ENCODE measurements around the gene MICB. TPM values are rescaled to one million over a fixed set of nuclear protein-coding genes. Genes with fewer than 3 reads are reported as not detected.
A peak's percentile ranks its signal among the peaks of the same experiment; 100 is the strongest.
"Not testable (repeated sequence)": the region's sequence is repeated elsewhere in the genome, so short reads cannot be mapped to it uniquely, and the experiment has no call there.

MICB gene
- total RNA-seq, 2 experiments from 2014 or later: 14.3 to 14.7 TPM

DNA sequence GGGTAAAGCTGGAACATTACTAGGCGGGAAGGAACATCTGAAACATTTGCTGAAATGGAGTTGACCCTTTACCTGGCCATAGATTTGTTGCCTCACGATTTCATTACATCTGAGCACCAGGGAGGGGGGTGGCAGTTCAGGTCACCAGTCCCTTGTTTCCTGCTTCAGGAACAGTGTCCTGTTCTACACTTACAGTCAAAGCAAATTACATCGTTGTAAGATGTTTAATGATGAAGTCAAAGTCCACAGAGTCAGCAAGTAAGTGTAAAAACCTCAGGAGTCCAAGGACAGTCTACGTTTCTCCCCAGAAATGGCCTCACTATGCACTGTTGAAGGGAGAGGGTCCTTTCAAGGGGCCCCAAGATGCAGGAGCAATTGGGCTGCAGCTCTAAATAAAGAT is 8.9 kb upstream of the MICB start:
- Mint-ChIP-seq H3K27me3 (no peaks in the 10 kb centered on the region), H3K9me3 (no peaks in the 10 kb centered on the region), H3K4me3 (no peak overlapping the region), H3K27ac (no peak overlapping the region), H3K4me1 (ENCODE audit: low read depth) (peaks cover 14% of the 10 kb centered on the region), H3K36me3 (ENCODE audit: low read depth) (no peaks in the 10 kb centered on the region)
- POLR2A ChIA-PET: interaction anchor here (0.6 to 1.2 kb wide), 2 partner anchors 10 to 52 kb away, joined by 3 read pairs; partner anchors contain the start of gene DDX39B
- Histone ChIP-seq H3K4me3 (ENCODE audit: low read length) (no peak overlapping the region), H3K27ac (ENCODE audit: low read depth in 1 of 2, low read length in 2 of 2) (no peak overlapping the region), H3K9me3 (ENCODE audit: control insufficient read depth in 1 of 2, insufficient read depth in 1 of 2, low read length in 2 of 2) (no peaks in the 10 kb centered on the region), H3K27me3 (ENCODE audit: control insufficient read depth in 1 of 2, insufficient read depth in 2 of 2, low read length in 2 of 2) (no peaks in the 10 kb centered on the region), H3K4me1 (ENCODE audit: insufficient read depth, low read length) (peaks cover 28% of the 10 kb centered on the region), H3K36me3 (ENCODE audit: insufficient read depth, low read length) (no peaks in the 10 kb centered on the region)
- intact Hi-C loops (cut with DNase I, micrococcal nuclease): no loop called here
- ATAC-seq (ENCODE audit: poor library complexity) (no peak), DNase-seq (no peak)
- CTCF ChIA-PET: no interaction called here
- TF ChIP-seq, protein P1, sequence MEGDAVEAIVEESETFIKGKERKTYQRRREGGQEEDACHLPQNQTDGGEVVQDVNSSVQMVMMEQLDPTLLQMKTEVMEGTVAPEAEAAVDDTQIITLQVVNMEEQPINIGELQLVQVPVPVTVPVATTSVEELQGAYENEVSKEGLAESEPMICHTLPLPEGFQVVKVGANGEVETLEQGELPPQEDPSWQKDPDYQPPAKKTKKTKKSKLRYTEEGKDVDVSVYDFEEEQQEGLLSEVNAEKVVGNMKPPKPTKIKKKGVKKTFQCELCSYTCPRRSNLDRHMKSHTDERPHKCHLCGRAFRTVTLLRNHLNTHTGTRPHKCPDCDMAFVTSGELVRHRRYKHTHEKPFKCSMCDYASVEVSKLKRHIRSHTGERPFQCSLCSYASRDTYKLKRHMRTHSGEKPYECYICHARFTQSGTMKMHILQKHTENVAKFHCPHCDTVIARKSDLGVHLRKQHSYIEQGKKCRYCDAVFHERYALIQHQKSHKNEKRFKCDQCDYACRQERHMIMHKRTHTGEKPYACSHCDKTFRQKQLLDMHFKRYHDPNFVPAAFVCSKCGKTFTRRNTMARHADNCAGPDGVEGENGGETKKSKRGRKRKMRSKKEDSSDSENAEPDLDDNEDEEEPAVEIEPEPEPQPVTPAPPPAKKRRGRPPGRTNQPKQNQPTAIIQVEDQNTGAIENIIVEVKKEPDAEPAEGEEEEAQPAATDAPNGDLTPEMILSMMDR (IDR thresholded peaks at IDR 0.05): no peak

DNA sequence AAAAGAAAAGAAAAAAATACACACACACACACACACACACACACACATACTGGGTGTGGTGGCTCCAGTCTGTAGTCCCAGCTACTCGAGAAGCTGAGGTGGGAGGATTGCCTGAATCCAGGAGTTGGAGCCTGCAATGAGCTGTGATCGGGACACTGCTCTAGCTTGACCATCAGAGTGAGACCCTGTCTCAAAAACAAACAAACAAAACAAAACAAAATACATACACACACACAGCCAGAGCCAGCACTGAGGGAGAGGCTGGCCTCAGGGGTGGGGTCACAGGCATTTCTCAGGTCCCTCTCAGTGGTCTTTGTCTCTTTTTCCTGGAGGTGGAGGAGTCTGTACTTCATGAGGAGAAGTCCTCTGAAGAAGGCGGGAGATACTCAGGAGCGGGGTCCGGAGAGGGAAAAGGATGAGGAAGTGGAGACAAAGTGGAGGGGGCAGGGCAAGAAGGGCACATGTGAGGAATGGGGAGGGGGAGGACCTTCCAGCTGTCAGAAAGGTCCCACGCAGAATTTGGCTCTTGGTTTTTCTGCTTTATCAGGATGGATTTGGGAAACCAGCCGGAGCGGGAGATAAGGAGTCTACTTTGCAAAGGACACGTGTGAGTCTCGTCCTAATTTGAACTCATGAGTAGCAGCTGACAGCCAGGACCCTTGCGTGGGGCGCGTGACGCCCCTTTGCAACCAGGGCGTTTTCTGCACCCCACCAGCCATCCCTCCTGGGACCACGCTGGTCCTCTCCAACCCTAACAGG is 7.7 kb upstream of the MICB start:
- intact Hi-C loops (cut with DNase I, micrococcal nuclease): no loop called here
- Histone ChIP-seq H3K27me3 (ENCODE audit: control insufficient read depth in 1 of 2, insufficient read depth in 2 of 2, low read length in 2 of 2) (no peaks in the 10 kb centered on the region), H3K9me3 (ENCODE audit: control insufficient read depth in 1 of 2, insufficient read depth in 1 of 2, low read length in 2 of 2) (no peaks in the 10 kb centered on the region), H3K4me1 (ENCODE audit: insufficient read depth, low read length) (peaks cover 35% of the 10 kb centered on the region), H3K4me3 (ENCODE audit: low read length) (no peak overlapping the region), H3K27ac (ENCODE audit: low read depth in 1 of 2, low read length in 2 of 2) (no peak overlapping the region), H3K36me3 (ENCODE audit: insufficient read depth, low read length) (no peaks in the 10 kb centered on the region)
- TF ChIP-seq, protein P1 (IDR thresholded peaks at IDR 0.05): no peak
- no peak overlapping the region for H3K4me3 Mint-ChIP-seq
- DNase-seq (no peak), ATAC-seq (ENCODE audit: poor library complexity) (no peak)
- no peaks in the 10 kb centered on the region for H3K9me3 Mint-ChIP-seq
- peaks cover 25% of the 10 kb centered on the region for H3K4me1 Mint-ChIP-seq (ENCODE audit: low read depth)
- no peaks in the 10 kb centered on the region for H3K27me3 Mint-ChIP-seq
- ChIA-PET CTCF (no interaction called here), POLR2A (interaction anchor here (0.6 to 1.2 kb wide), 2 partner anchors 51 to 149 kb away, joined by 3 read pairs; partner anchors contain the start of gene DDX39B)
- H3K27ac Mint-ChIP-seq: no peak overlapping the region
- no peaks in the 10 kb centered on the region for H3K36me3 Mint-ChIP-seq (ENCODE audit: low read depth)

DNA sequence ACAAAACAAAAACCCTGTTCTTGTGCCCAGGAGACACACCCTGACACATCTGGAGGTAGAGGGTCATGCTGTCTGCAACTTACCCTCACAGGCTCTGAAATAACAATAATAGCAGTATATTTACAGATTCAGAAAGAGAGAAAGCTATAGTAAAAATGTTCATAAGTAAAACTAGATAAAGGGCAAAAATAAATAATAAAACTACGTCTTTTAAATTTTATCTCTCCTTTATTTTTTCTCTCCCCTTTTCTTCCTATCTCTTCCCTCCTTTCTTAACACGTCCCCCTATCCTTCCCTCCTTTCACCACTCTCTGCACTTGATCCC is 4.4 kb upstream of the MICB start:
- intact Hi-C loops (cut with DNase I, micrococcal nuclease): loop anchor here in 1 of 2 experiments (1.0 kb wide), 1 partner anchor 105 kb away; no protein-coding TSS in a partner anchor
- not testable (repeated sequence) for H3K9me3 Mint-ChIP-seq; H3K36me3 ChIP-seq (ENCODE audit: insufficient read depth, low read length); H3K27me3 ChIP-seq (ENCODE audit: control insufficient read depth in 1 of 2, insufficient read depth in 2 of 2, low read length in 2 of 2); DNase-seq; H3K36me3 Mint-ChIP-seq (ENCODE audit: low read depth); ATAC-seq (ENCODE audit: poor library complexity); H3K9me3 ChIP-seq (ENCODE audit: control insufficient read depth in 1 of 2, insufficient read depth in 1 of 2, low read length in 2 of 2); H3K27me3 Mint-ChIP-seq
- peak overlapping the region; percentile 88 for H3K4me3 ChIP-seq (ENCODE audit: low read length)
- H3K4me3 Mint-ChIP-seq: peak overlapping the region; percentile 58
- ChIA-PET POLR2A (interaction anchor here (5.2 kb wide), 1 partner anchor 48 kb away, joined by 88 read pairs; the partner anchor contains the start of gene DDX39B), CTCF (interaction anchor here (0.8 to 3.4 kb wide), 10 partner anchors 36 to 244 kb away, joined by 3 to 30 read pairs (median 6); partner anchors contain the start of genes ATP6V1G2, DDX39B and NFKBIL1)
- H3K27ac Mint-ChIP-seq: peak overlapping the region; percentile 83
- peaks cover 52% of the 10 kb centered on the region for H3K4me1 Mint-ChIP-seq (ENCODE audit: low read depth)
- peak overlapping the region in 1 of 2 donors; percentile 65 for H3K27ac ChIP-seq (ENCODE audit: low read depth in 1 of 2, low read length in 2 of 2)
- H3K4me1 ChIP-seq (ENCODE audit: insufficient read depth, low read length): peaks cover 63% of the 10 kb centered on the region

All from CD4-positive, alpha-beta T cell (primary cell).